Gastrocnemius medialis (tissue), 4 donors: ENCODE results near the gene DPH2.

Source experiments
- CTCF ChIP-seq, 5 experiments: fragments of 450-650 bp in 3 of 5; fragments of 200-600 bp in 2 of 5; sonication (generic) in 2 of 5; IDR thresholded peaks in 4 of 5; conservative IDR thresholded peaks in 1 of 5; 1 replicate in 4 of 5; 2 replicates in 1 of 5; pipeline ENCODE4 v1.5.1; 2016 to 2019; ENCODE audit warnings: antibody characterized with exemption in 5 of 5, mild to moderate bottlenecking in 3 of 5, moderate library complexity in 3 of 5
- POLR2A ChIP-seq, 2 donors: fragments of 450-650 bp; IDR thresholded peaks; one replicate each; pipeline ENCODE4 v1.6.1; 2017; ENCODE audit warnings: antibody characterized with exemption in 2 of 2, mild to moderate bottlenecking in 2 of 2, moderate library complexity in 2 of 2

- TF ChIP-seq POLR2A (IDR thresholded peaks at IDR 0.05): no peak
- no peak for TF ChIP-seq CTCF (IDR thresholded peaks at IDR 0.05 in 4 of 5, conservative IDR thresholded peaks at IDR 0.05 in 1 of 5)
These were observed 51.3 kb downstream of the DPH2 start for GRCh38 chr1:44021156-44021555.
